ENCODE data around the gene SLC10A1.

SLC10A1 gene

DNA sequence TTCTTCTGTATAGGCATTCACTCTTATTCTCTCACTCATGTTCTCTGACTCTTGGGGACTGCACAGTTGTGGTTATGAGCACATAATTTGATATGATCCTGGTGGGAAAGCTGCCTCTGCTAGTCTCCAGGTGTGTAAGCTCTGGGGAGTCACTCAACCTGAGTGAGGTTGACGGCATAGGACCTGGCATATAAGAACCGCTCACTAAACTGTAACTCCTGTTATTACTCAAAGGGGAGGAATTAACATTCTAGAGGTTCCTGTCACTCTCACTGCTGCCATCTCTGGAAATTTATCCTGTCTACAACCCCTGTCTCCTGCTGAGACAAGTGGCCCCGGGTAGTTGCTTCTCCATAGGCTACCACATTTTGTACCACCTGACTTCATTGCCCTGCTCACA lies 16.1 kb downstream of the SLC10A1 start:
- TF ChIP-seq POLR2AphosphoS5 (IDR thresholded peaks at IDR 0.05; ENCODE audit: low read depth, low read length) (no peak), SIN3A (IDR thresholded peaks at IDR 0.05; ENCODE audit: borderline replicate concordance, insufficient read depth, low read length) (no peak), TAF1 (IDR thresholded peaks at IDR 0.05; ENCODE audit: borderline replicate concordance, insufficient read depth, low read length) (no peak), FOXP2 (optimal IDR thresholded peaks at IDR 0.05; ENCODE audit: borderline replicate concordance, extremely low read depth, extremely low read length, insufficient read depth) (no peak)
- TF ChIP-seq, protein P1, sequence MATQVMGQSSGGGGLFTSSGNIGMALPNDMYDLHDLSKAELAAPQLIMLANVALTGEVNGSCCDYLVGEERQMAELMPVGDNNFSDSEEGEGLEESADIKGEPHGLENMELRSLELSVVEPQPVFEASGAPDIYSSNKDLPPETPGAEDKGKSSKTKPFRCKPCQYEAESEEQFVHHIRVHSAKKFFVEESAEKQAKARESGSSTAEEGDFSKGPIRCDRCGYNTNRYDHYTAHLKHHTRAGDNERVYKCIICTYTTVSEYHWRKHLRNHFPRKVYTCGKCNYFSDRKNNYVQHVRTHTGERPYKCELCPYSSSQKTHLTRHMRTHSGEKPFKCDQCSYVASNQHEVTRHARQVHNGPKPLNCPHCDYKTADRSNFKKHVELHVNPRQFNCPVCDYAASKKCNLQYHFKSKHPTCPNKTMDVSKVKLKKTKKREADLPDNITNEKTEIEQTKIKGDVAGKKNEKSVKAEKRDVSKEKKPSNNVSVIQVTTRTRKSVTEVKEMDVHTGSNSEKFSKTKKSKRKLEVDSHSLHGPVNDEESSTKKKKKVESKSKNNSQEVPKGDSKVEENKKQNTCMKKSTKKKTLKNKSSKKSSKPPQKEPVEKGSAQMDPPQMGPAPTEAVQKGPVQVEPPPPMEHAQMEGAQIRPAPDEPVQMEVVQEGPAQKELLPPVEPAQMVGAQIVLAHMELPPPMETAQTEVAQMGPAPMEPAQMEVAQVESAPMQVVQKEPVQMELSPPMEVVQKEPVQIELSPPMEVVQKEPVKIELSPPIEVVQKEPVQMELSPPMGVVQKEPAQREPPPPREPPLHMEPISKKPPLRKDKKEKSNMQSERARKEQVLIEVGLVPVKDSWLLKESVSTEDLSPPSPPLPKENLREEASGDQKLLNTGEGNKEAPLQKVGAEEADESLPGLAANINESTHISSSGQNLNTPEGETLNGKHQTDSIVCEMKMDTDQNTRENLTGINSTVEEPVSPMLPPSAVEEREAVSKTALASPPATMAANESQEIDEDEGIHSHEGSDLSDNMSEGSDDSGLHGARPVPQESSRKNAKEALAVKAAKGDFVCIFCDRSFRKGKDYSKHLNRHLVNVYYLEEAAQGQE (IDR thresholded peaks at IDR 0.05; ENCODE audit: insufficient read depth in 1 of 2, low read depth in 2 of 2, low read length in 2 of 2): no peak

DNA sequence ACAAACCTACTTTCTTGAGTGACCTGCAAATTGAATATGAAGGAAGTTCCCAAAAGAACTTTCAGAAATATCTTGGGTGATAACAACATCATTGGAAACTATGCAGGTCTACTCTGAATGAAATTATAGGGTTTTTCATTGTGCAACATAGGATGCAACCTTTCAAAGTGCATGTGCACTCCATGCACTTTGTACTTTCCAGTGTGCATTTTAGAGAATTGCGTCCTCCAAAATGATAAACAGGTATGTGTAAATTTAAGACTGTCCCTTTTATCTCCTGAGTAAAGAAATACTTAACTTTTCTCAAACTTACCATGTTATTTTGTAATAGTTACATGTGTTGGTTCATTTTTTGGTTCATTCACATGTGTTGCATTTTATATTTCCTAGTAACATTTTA lies 16.9 kb downstream of the SLC10A1 start:
- TF ChIP-seq FOXP2 (optimal IDR thresholded peaks at IDR 0.05; ENCODE audit: borderline replicate concordance, extremely low read depth, extremely low read length, insufficient read depth): no peak
- no peak for TF ChIP-seq POLR2AphosphoS5 (IDR thresholded peaks at IDR 0.05; ENCODE audit: low read depth, low read length)
- TF ChIP-seq TAF1 (IDR thresholded peaks at IDR 0.05; ENCODE audit: borderline replicate concordance, insufficient read depth, low read length): no peak
- TF ChIP-seq, protein P1 (IDR thresholded peaks at IDR 0.05; ENCODE audit: insufficient read depth in 1 of 2, low read depth in 2 of 2, low read length in 2 of 2): no peak
- no peak for TF ChIP-seq SIN3A (IDR thresholded peaks at IDR 0.05; ENCODE audit: borderline replicate concordance, insufficient read depth, low read length)

DNA sequence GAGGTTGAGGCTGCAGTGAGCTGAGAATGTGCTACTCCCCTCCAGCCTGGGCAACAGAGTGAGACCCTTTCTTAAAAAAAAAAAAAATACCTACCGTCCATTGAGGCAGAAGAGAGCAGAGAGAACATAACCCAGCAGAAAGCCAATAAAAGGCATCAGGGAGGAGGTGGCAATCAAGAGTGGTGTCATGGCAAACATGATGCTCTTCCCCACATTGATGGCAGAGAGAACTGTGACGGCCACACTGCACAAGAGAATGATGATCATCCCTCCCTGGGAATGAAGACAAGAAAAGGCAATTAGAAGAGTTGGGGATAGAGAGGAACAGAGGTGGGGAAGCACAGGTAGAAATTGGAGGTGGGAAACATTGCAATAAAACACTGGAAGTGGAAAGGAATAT lies 18.0 kb downstream of the SLC10A1 start:
- TF ChIP-seq, protein P1 (IDR thresholded peaks at IDR 0.05; ENCODE audit: insufficient read depth in 1 of 2, low read depth in 2 of 2, low read length in 2 of 2): no peak
- no peak for TF ChIP-seq POLR2AphosphoS5 (IDR thresholded peaks at IDR 0.05; ENCODE audit: low read depth, low read length)
- no peak for TF ChIP-seq SIN3A (IDR thresholded peaks at IDR 0.05; ENCODE audit: borderline replicate concordance, insufficient read depth, low read length)
- no peak for TF ChIP-seq TAF1 (IDR thresholded peaks at IDR 0.05; ENCODE audit: borderline replicate concordance, insufficient read depth, low read length)
- no peak for TF ChIP-seq FOXP2 (optimal IDR thresholded peaks at IDR 0.05; ENCODE audit: borderline replicate concordance, extremely low read depth, extremely low read length, insufficient read depth)

DNA sequence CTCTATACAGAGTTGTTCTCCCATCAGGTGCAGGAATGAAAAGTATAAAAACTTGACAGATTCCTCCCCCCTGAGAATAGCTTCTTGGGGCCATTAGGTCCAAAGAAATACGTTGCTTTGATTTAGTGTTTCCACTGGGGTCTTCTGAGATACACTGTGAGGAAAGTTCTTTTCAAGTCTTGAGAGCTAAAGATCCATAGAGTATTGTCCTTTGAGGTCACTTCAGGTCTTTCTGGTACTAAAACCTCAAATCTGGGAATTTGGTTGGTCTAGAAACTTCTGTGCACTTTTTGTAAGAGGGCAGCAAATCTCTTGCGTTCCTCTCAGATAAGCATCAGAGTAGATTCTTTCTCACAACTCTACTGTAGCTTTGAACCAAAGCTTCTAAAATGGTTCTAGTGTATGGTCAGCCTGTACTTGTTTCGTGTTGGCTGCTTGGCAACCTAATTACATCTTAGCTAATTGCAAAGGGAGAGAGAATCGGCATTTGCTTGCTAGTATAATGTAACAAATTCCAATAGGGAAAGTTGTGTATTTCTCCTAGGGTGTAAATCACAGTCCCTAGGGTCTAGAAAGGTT lies 20.1 kb downstream of the SLC10A1 start:
- TF ChIP-seq POLR2AphosphoS5 (IDR thresholded peaks at IDR 0.05; ENCODE audit: low read depth, low read length) (no peak), TAF1 (IDR thresholded peaks at IDR 0.05; ENCODE audit: borderline replicate concordance, insufficient read depth, low read length) (no peak), SIN3A (IDR thresholded peaks at IDR 0.05; ENCODE audit: borderline replicate concordance, insufficient read depth, low read length) (no peak), FOXP2 (optimal IDR thresholded peaks at IDR 0.05; ENCODE audit: borderline replicate concordance, extremely low read depth, extremely low read length, insufficient read depth) (no peak)
- TF ChIP-seq, protein P1 (IDR thresholded peaks at IDR 0.05; ENCODE audit: insufficient read depth in 1 of 2, low read depth in 2 of 2, low read length in 2 of 2): no peak
